Measurements from ENCODE around the gene LRPAP1. TPM values are rescaled to one million over a fixed set of nuclear protein-coding genes. Genes with fewer than 3 reads are reported as not detected.
"Not testable (repeated sequence)": the region's sequence is repeated elsewhere in the genome, so short reads cannot be mapped to it uniquely, and the experiment has no call there.

LRPAP1 gene
- total RNA-seq, 1 donor from 2014 or later, result 297 TPM

DNA sequence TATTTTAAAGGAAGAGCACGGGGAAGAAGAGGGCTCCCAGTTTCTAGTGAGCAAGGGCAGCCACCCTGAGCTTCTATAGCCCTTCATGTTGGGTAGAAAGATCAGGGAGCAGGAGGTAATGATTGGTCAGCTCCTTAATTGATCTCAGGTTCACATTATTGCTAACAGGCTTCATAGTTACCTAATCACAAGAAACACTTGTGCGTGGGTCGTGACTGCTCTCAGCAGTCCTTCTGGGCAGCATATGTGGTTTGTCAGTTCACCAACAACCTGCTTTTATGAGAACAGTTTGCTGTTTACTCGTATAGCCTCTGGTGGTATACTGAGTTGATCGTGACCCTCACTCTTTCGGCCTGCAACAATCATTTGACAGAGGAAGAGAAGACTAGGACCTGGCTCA, 73.9 kb downstream of the LRPAP1 start:
- Histone ChIP-seq H3K27me3 (ENCODE audit: low read depth) (peaks cover 19% of the 10 kb centered on the region), H3K27ac (replicated peaks) (no peak overlapping the region), H3K4me1 (peaks cover 26% of the 10 kb centered on the region), H3K9me3 (replicated peaks) (peaks cover 31% of the 10 kb centered on the region), H3K4me3 (no peak overlapping the region), H3K36me3 (no peaks in the 10 kb centered on the region)
- TF ChIP-seq, protein P1, sequence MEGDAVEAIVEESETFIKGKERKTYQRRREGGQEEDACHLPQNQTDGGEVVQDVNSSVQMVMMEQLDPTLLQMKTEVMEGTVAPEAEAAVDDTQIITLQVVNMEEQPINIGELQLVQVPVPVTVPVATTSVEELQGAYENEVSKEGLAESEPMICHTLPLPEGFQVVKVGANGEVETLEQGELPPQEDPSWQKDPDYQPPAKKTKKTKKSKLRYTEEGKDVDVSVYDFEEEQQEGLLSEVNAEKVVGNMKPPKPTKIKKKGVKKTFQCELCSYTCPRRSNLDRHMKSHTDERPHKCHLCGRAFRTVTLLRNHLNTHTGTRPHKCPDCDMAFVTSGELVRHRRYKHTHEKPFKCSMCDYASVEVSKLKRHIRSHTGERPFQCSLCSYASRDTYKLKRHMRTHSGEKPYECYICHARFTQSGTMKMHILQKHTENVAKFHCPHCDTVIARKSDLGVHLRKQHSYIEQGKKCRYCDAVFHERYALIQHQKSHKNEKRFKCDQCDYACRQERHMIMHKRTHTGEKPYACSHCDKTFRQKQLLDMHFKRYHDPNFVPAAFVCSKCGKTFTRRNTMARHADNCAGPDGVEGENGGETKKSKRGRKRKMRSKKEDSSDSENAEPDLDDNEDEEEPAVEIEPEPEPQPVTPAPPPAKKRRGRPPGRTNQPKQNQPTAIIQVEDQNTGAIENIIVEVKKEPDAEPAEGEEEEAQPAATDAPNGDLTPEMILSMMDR (IDR thresholded peaks at IDR 0.05; ENCODE audit: borderline replicate concordance), result no peak
- intact Hi-C loops (cut with micrococcal nuclease), result no loop called here
- DNase-seq, result no peak

DNA sequence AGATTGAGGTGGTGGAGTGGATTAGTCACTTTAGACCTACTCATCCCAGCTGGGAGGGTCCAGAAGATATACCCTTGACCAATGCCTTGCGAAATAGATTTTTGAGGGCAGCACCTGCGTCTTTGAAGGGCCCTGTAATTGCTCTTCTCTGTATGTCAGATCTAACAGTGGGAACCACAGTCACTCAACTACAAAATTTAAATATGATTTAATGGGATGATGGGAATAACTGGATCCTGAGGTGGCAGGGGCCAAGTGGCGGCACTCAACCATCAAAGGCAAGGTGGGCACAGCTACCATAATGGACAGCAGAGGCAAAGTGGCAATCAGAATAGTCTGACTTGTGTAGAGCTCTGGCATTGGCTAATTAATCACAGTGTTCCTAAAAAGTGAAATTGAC, 76.6 kb downstream of the LRPAP1 start:
- DNase-seq; intact Hi-C loops (cut with micrococcal nuclease); H3K36me3 ChIP-seq; H3K4me3 ChIP-seq; H3K27me3 ChIP-seq (ENCODE audit: low read depth); H3K27ac ChIP-seq (replicated peaks); H3K4me1 ChIP-seq: not testable (repeated sequence)
- peaks cover 31% of the 10 kb centered on the region for H3K9me3 ChIP-seq (replicated peaks)

Other genes starting within 250 kb of the LRPAP1 start
- 13.4 TPM for gene RGS12, start 239.4 kb downstream of the LRPAP1 start, total RNA-seq
- 0.80 TPM for gene HGFAC, start 90.5 kb downstream of the LRPAP1 start, total RNA-seq
- 46.7 TPM for gene DOK7, start 69.1 kb downstream of the LRPAP1 start, total RNA-seq
- gene ADRA2C, start 234.0 kb upstream of the LRPAP1 start, total RNA-seq, result 4.5 TPM